ENCODE data around the gene CCDC85C. TPM values are rescaled to one million over a fixed set of nuclear protein-coding genes. Genes with fewer than 3 reads are reported as not detected.

CCDC85C gene
- total RNA-seq, 1 donor from 2014 or later = 16.6 TPM

- peaks cover 74% of the 10 kb centered on the region for H3K79me2 ChIP-seq (ENCODE audit: insufficient read depth, low read length)
- no peak overlapping the region for H3K4me3 Mint-ChIP-seq (ENCODE audit: unreplicated experiment)
Observed at GRCh38 chr14:99551034-99551922, 52.7 kb downstream of the CCDC85C start.

GRCh38 chr14:99550387-99550992 is 53.5 kb downstream of the CCDC85C start:
- Mint-ChIP-seq H3K36me3 (ENCODE audit: low read depth, unreplicated experiment) (no peaks in the 10 kb centered on the region), H3K9me3 (ENCODE audit: unreplicated experiment) (no peaks in the 10 kb centered on the region), H3K27me3 (ENCODE audit: low read depth, unreplicated experiment) (peaks cover 41% of the 10 kb centered on the region), H3K4me3 (ENCODE audit: unreplicated experiment) (no peak overlapping the region), H3K4me1 (ENCODE audit: low read depth, unreplicated experiment) (peaks cover 12% of the 10 kb centered on the region), H3K27ac (ENCODE audit: unreplicated experiment) (no peak overlapping the region)
- H3K27me3 ChIP-seq (ENCODE audit: insufficient read depth, low read length) = no peaks in the 10 kb centered on the region
- FAIRE-seq (no peak), DNase-seq (ENCODE audit: low read depth) (no peak)
- no peaks in the 10 kb centered on the region for H3K4me1 ChIP-seq (ENCODE audit: insufficient read depth, low read length)
- no peak overlapping the region for H2AFZ ChIP-seq (ENCODE audit: low read depth, low read length)
- H3K27ac ChIP-seq (ENCODE audit: low read depth, low read length) = no peak overlapping the region
- H4K20me1 ChIP-seq (ENCODE audit: insufficient read depth, low read length) = peaks cover 91% of the 10 kb centered on the region
- H3K4me2 ChIP-seq (ENCODE audit: low read length) = no peak overlapping the region
- no peaks in the 10 kb centered on the region for H3K9me3 ChIP-seq (ENCODE audit: insufficient read depth, low read depth, low read length)
- no peak overlapping the region for H3K9ac ChIP-seq (ENCODE audit: low read length)
- H3K36me3 ChIP-seq (ENCODE audit: insufficient read depth, low read length) = no peaks in the 10 kb centered on the region
- TF ChIP-seq CTCF (IDR thresholded peaks at IDR 0.05; ENCODE audit: insufficient read depth, low read depth, low read length) = no peak
- TF ChIP-seq EZH2 (IDR thresholded peaks at IDR 0.05; ENCODE audit: insufficient read depth, low read length) = no peak
- H3K4me3 ChIP-seq (ENCODE audit: insufficient read depth, low read depth, low read length) = no peak overlapping the region
- H3K79me2 ChIP-seq (ENCODE audit: insufficient read depth, low read length) = peaks cover 80% of the 10 kb centered on the region

More at GRCh38 chr14:99551034-99551922, 52.7 kb downstream of the CCDC85C start:
- Histone ChIP-seq H4K20me1 (ENCODE audit: insufficient read depth, low read length) (peaks cover 88% of the 10 kb centered on the region), H3K27me3 (ENCODE audit: insufficient read depth, low read length) (no peaks in the 10 kb centered on the region), H3K9ac (ENCODE audit: low read length) (no peak overlapping the region), H3K4me1 (ENCODE audit: insufficient read depth, low read length) (no peaks in the 10 kb centered on the region), H3K36me3 (ENCODE audit: insufficient read depth, low read length) (no peaks in the 10 kb centered on the region), H2AFZ (ENCODE audit: low read depth, low read length) (no peak overlapping the region), H3K4me3 (ENCODE audit: insufficient read depth, low read depth, low read length) (no peak overlapping the region), H3K4me2 (ENCODE audit: low read length) (no peak overlapping the region), H3K9me3 (ENCODE audit: insufficient read depth, low read depth, low read length) (no peaks in the 10 kb centered on the region), H3K27ac (ENCODE audit: low read depth, low read length) (no peak overlapping the region)
- no peak for FAIRE-seq
- H3K4me1 Mint-ChIP-seq (ENCODE audit: low read depth, unreplicated experiment) = peaks cover 4% of the 10 kb centered on the region
- peaks cover 3% of the 10 kb centered on the region for H3K36me3 Mint-ChIP-seq (ENCODE audit: low read depth, unreplicated experiment)
- H3K27me3 Mint-ChIP-seq (ENCODE audit: low read depth, unreplicated experiment) = peaks cover 44% of the 10 kb centered on the region
- DNase-seq (ENCODE audit: low read depth) = no peak
- no peak overlapping the region for H3K27ac Mint-ChIP-seq (ENCODE audit: unreplicated experiment)
- TF ChIP-seq EZH2 (IDR thresholded peaks at IDR 0.05; ENCODE audit: insufficient read depth, low read length) = no peak
- no peak for TF ChIP-seq CTCF (IDR thresholded peaks at IDR 0.05; ENCODE audit: insufficient read depth, low read depth, low read length)
- H3K9me3 Mint-ChIP-seq (ENCODE audit: unreplicated experiment) = no peaks in the 10 kb centered on the region
